HG02938 (cell line): ENCODE measurements around the gene TRIM15.
"Not testable (repeated sequence)": the region's sequence is repeated elsewhere in the genome, so short reads cannot be mapped to it uniquely, and the experiment has no call there.

Experiments used
- ATAC-seq: cut with Tn5 transposase; IDR thresholded peaks from one replicate; pipeline ENCODE4 v1.9.1; 2021; ENCODE audit warnings: mild to moderate bottlenecking, moderate library complexity; ENCODE audit not compliant: unreplicated experiment

The TRIM15 gene

GRCh38 chr6:30160785-30161531 lies 2.4 kb upstream of the TRIM15 start, which contains the start of gene TRIM10:
Gene TRIM10, minus strand, starts transcription at chr6:30161211. Its CDS starts 353 bp downstream, at chr6:30160858.
- ATAC-seq, result no peak

DNA sequence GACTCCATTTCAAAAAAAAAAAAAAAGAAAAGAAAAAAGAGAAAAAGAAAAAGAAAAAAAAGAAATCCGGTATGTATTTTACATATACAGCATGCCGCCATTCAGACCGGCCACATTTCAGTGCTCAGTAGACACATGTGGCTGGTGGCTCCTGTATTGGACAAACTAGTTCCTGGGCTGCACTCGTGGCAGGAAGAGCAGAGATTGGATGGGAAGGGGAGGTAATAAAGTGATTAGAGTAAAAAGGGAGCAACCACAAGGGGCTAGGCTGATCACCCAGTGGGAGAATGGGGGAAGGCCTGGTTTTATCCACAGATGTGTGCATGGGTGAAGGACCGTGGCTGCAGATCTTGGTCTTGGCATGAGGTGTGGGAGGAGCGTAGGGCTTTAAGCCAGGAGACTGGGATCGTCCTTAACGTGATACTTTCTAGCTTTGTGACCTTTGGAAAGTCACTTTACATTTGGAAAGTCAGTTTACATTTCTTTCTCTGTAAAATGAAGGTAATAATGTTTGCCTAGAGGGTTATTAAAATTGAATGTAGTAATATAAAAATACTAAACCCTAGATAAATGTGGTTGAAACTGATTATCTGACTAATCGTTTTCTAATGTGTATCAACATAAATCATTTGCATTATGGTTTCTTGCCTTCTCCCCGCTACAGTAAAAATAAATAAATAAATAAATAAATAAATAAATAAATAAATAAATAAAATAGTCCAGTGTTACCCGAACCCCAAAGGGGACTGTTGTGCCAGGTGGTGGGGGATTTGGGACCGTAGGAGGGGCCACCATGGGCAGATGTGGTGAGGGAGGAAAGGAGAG lies 869 bp upstream of the TRIM15 start:
- no peak for ATAC-seq

GRCh38 chr6:30163918-30164654 lies 740 bp downstream of the TRIM15 start:
- ATAC-seq, result no peak

GRCh38 chr6:30164714-30165113 lies 1.4 kb downstream of the TRIM15 start:
- no peak for ATAC-seq

GRCh38 chr6:30165238-30165637 lies 1.9 kb downstream of the TRIM15 start:
- not testable (repeated sequence) for ATAC-seq

- ATAC-seq, result no peak
These were observed 3.8 kb downstream of the TRIM15 start for GRCh38 chr6:30167101-30167500.

DNA sequence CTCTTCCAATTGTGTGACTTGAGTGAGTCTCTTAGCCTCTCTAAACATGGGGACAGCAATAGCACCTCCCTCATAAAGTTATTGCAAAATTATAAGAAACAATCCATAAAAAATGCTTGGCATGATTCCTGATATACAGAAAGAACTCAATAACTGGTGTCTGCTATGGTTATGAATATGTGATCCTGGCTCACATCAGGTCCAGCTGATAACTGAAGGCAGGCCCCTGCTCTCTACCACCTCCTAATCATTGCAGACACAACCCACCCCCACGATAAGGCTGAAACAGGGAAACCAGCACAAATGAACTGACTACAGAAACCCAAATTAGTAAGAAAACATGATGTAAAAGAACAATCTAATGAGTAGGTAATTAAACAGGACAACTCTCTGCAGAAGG lies 5.4 kb downstream of the TRIM15 start:
- no peak for ATAC-seq

GRCh38 chr6:30169658-30170614 lies 6.6 kb downstream of the TRIM15 start:
- no peak for ATAC-seq

GRCh38 chr6:30171677-30172471 lies 8.5 kb downstream of the TRIM15 start:
- no peak for ATAC-seq

- ATAC-seq, result no peak
These were observed 9.3 kb downstream of the TRIM15 start for GRCh38 chr6:30172681-30173080.

- ATAC-seq, result no peak
These were observed 12.4 kb downstream of the TRIM15 start for GRCh38 chr6:30175765-30176164.

DNA sequence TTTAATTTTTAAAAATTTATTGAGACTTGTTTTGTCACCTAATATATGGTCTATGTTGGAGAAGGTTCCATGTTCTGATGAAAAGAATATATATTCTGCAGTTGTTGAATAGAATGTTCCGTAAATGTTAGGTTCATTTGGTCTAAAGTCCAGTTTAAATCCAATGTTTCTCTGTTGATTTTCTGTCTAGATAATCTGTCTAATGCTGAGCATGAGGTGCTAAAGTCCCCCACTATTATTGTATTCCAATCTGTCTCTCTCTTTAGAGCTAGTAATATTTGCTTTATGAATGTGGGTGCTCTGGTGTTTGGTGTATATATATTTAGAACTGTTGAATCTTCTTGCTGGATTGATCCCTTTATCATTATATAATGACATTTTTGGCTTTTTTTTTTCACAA lies 15.5 kb downstream of the TRIM15 start:
- no peak for ATAC-seq

- ATAC-seq, result no peak
These were observed 16.8 kb downstream of the TRIM15 start for GRCh38 chr6:30180145-30180544.

DNA sequence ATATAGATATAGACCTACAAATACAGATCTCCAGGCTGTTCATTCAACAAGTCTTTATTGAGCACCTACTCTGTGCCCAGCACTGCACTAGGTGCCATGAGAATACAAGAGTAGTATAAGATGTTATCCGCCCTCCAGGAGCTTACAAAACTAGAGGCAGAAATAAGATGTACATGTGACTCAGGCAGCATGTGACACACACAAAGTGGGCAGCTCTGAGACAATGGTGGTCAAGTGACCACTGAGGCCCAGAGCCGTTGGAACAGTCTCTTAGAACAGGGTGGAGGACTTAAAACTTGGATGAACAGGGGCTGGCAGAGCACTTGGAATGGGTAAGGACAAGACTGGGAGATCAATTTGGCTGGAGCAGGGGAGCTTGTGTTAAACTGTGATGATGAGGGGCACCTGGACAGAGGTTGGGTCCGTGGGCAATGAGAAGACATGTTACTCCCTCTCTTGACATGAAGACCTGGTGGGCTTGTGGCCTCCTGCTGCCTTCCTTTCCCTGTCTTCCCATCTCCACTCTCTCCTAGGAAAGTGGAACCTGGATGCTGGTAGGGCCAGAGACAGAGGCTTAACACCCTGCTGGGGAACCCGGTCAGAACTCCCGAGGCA lies 21.2 kb downstream of the TRIM15 start:
- no peak for ATAC-seq

- no peak for ATAC-seq
These were observed 22.6 kb downstream of the TRIM15 start for GRCh38 chr6:30185846-30186484.

GRCh38 chr6:30188541-30188940 lies 25.2 kb downstream of the TRIM15 start:
- no peak for ATAC-seq

GRCh38 chr6:30192076-30192475 lies 28.7 kb downstream of the TRIM15 start:
- no peak for ATAC-seq
